HL-60 (cell line): ENCODE data around the gene HOXD12.

ENCODE experiments used
- DNase-seq, 2 experiments: peaks; one replicate each; pipeline ENCODE4 v3.0.0-alpha.2; 2010 to 2020; ENCODE audit warnings: low read depth in 1 of 2, low spot score in 1 of 2
- H3K27ac ChIP-seq: fragments of 250-450 bp; sonication (Bioruptor Pico); replicated peaks from 2 replicates; pipeline ENCODE4 v1.5.1; 2020; ENCODE audit warnings: mild to moderate bottlenecking, moderate library complexity
- H3K27me3 ChIP-seq: fragments of 250-450 bp; sonication (Bioruptor Pico); 2 replicates; pipeline ENCODE4 v1.5.1; 2021; ENCODE audit warnings: mild to moderate bottlenecking, moderate library complexity; ENCODE audit not compliant: insufficient read depth, poor library complexity, severe bottlenecking
- H3K4me3 ChIP-seq: replicated peaks from 2 replicates; pipeline ENCODE4 v1.5.1; 2011; ENCODE audit warnings: mild to moderate bottlenecking, control low read depth, low read length; ENCODE audit not compliant: insufficient read depth
- CTCF ChIP-seq: IDR thresholded peaks from one replicate; pipeline ENCODE4 v1.5.1; 2011; ENCODE audit warnings: low read length, control low read depth, inconsistent platforms; ENCODE audit not compliant: insufficient read depth
- GABPA ChIP-seq: IDR thresholded peaks from 2 replicates; pipeline ENCODE4 v1.6.1; 2012; ENCODE audit warnings: low read depth
- POLR2AphosphoS5 ChIP-seq: IDR thresholded peaks from 2 replicates; pipeline ENCODE4 v1.6.1; 2012; ENCODE audit warnings: low read depth
- REST ChIP-seq: IDR thresholded peaks from 2 replicates; pipeline ENCODE4 v1.6.1; 2012; ENCODE audit warnings: low read depth; ENCODE audit not compliant: insufficient replicate concordance
- SPI1 ChIP-seq: IDR thresholded peaks from 2 replicates; pipeline ENCODE4 v1.6.1; 2012; ENCODE audit warnings: low read depth, mild to moderate bottlenecking, borderline replicate concordance

HOXD12 gene

GRCh38 chr2:176109946-176110345 lies 10.4 kb downstream of the HOXD12 start:
- TF ChIP-seq GABPA: no peak
- no peak for TF ChIP-seq REST
- TF ChIP-seq POLR2AphosphoS5: no peak
- TF ChIP-seq SPI1: no peak
- TF ChIP-seq CTCF: no peak
- Histone ChIP-seq H3K27me3 (peaks cover 74% of the 10 kb centered on the region), H3K4me3 (no peak overlapping the region), H3K27ac (no peak overlapping the region)
- DNase-seq: no peak

GRCh38 chr2:176110415-176111308 lies 11.1 kb downstream of the HOXD12 start:
- no peak for DNase-seq
- no peak overlapping the region for H3K27ac ChIP-seq
- peaks cover 74% of the 10 kb centered on the region for H3K27me3 ChIP-seq
- H3K4me3 ChIP-seq: no peak overlapping the region
- TF ChIP-seq GABPA: no peak
- no peak for TF ChIP-seq REST
- TF ChIP-seq CTCF: no peak
- TF ChIP-seq POLR2AphosphoS5: no peak

GRCh38 chr2:176111309-176111663 lies 11.7 kb downstream of the HOXD12 start:
- H3K27ac ChIP-seq: no peak overlapping the region
- H3K4me3 ChIP-seq: no peak overlapping the region
- peaks cover 74% of the 10 kb centered on the region for H3K27me3 ChIP-seq
- DNase-seq: peak; percentile 36 to 48
- TF ChIP-seq GABPA (no peak), CTCF (peak; percentile 56)
